ENCODE results near the gene CIAO1.
"Not testable (repeated sequence)": the region's sequence is repeated elsewhere in the genome, so short reads cannot be mapped to it uniquely, and the experiment has no call there.

The CIAO1 gene

GRCh38 chr2:96276787-96277499 is 10.9 kb downstream of the CIAO1 start:
- no peak for DNase-seq (ENCODE audit: low read depth)

GRCh38 chr2:96287273-96287856 is 21.3 kb downstream of the CIAO1 start:
- DNase-seq (ENCODE audit: low read depth), result no peak

- no peak for DNase-seq (ENCODE audit: low read depth)
Observed at GRCh38 chr2:96291751-96292150, 25.7 kb downstream of the CIAO1 start.

GRCh38 chr2:96294271-96294670 is 28.2 kb downstream of the CIAO1 start:
- not testable (repeated sequence) for DNase-seq (ENCODE audit: low read depth)

- no peak for DNase-seq (ENCODE audit: low read depth)
Observed at GRCh38 chr2:96296925-96297324, 30.9 kb downstream of the CIAO1 start.

GRCh38 chr2:96301865-96302264 is 35.8 kb downstream of the CIAO1 start:
- no peak for DNase-seq (ENCODE audit: low read depth)

GRCh38 chr2:96304606-96305005 is 38.6 kb downstream of the CIAO1 start:
- DNase-seq (ENCODE audit: low read depth), result no peak

- DNase-seq (ENCODE audit: low read depth), result peak; percentile 67
Observed at GRCh38 chr2:96305091-96305978, 39.3 kb downstream of the CIAO1 start, which contains the start of gene SNRNP200. Gene SNRNP200, minus strand, starts transcription at chr2:96305546. Its CDS starts 109 bp downstream, at chr2:96305437.

- no peak for DNase-seq (ENCODE audit: low read depth)
Observed at GRCh38 chr2:96305979-96306308, 39.9 kb downstream of the CIAO1 start.

- no peak for DNase-seq (ENCODE audit: low read depth)
Observed at GRCh38 chr2:96306370-96306769, 40.3 kb downstream of the CIAO1 start.

- DNase-seq (ENCODE audit: low read depth), result no peak
Observed at GRCh38 chr2:96308248-96308647, 42.2 kb downstream of the CIAO1 start.

GRCh38 chr2:96315005-96315399 is 49.0 kb downstream of the CIAO1 start:
- DNase-seq (ENCODE audit: low read depth), result no peak

GRCh38 chr2:96315400-96316071 is 49.5 kb downstream of the CIAO1 start:
- DNase-seq (ENCODE audit: low read depth), result peak; percentile 66

- no peak for DNase-seq (ENCODE audit: low read depth)
Observed at GRCh38 chr2:96316999-96317398, 51.0 kb downstream of the CIAO1 start.

- DNase-seq (ENCODE audit: low read depth), result no peak
Observed at GRCh38 chr2:96317584-96317997, 51.6 kb downstream of the CIAO1 start.

GRCh38 chr2:96318723-96319122 is 52.7 kb downstream of the CIAO1 start:
- DNase-seq (ENCODE audit: low read depth), result no peak

GRCh38 chr2:96319396-96319795 is 53.4 kb downstream of the CIAO1 start:
- DNase-seq (ENCODE audit: low read depth), result no peak

GRCh38 chr2:96320326-96320725 is 54.3 kb downstream of the CIAO1 start:
- DNase-seq (ENCODE audit: low read depth), result no peak

- no peak for DNase-seq (ENCODE audit: low read depth)
Observed at GRCh38 chr2:96320728-96321622, 55.0 kb downstream of the CIAO1 start.

All from stromal cell of bone marrow (primary cell).